DOHH2 (cell line): Measurements from ENCODE around the gene SMPD3.

Experiments used
- H3F3A ChIP-seq: fragments of 200-600 bp; sonication (generic), shearing (Covaris generic); 2 replicates; pipeline ENCODE4 v1.6.0; 2016; ENCODE audit warnings: antibody characterized with exemption, mild to moderate bottlenecking; ENCODE audit not compliant: control insufficient read depth, insufficient read depth
- H3K27ac ChIP-seq: fragments of 200-600 bp; sonication (generic); 2 replicates; pipeline ENCODE4 v1.5.1; 2014; ENCODE audit warnings: low read depth, mild to moderate bottlenecking, low read length, moderate library complexity
- H3K27me3 ChIP-seq: fragments of 200-600 bp; sonication (generic); 2 replicates; pipeline ENCODE4 v1.6.1; 2014; ENCODE audit warnings: mild to moderate bottlenecking, low read length, mixed read lengths; ENCODE audit not compliant: control insufficient read depth
- H3K36me3 ChIP-seq: fragments of 200-600 bp; sonication (generic); 2 replicates; pipeline ENCODE4 v1.6.1; 2014; ENCODE audit warnings: mild to moderate bottlenecking, low read length, moderate library complexity, mixed read lengths; ENCODE audit not compliant: control insufficient read depth
- H3K4me1 ChIP-seq: fragments of 200-600 bp; sonication (generic); 2 replicates; pipeline ENCODE4 v1.6.1; 2014; ENCODE audit warnings: mild to moderate bottlenecking, low read length, mixed read lengths; ENCODE audit not compliant: control insufficient read depth
- H3K4me2 ChIP-seq: fragments of 200-600 bp; sonication (generic); 2 replicates; pipeline ENCODE4 v1.6.0; 2014; ENCODE audit warnings: mild to moderate bottlenecking, low read length, moderate library complexity
- H3K4me3 ChIP-seq: fragments of 200-600 bp; sonication (generic); 2 replicates; pipeline ENCODE4 v1.5.1; 2014; ENCODE audit warnings: mild to moderate bottlenecking, low read length, mixed read lengths
- H3K79me2 ChIP-seq: fragments of 200-600 bp; sonication (generic); 2 replicates; pipeline ENCODE4 v1.6.1; 2014; ENCODE audit warnings: mild to moderate bottlenecking, low read length, mixed read lengths; ENCODE audit not compliant: control insufficient read depth
- H3K9me2 ChIP-seq: fragments of 200-600 bp; sonication (generic); replicated peaks from 2 replicates; pipeline ENCODE4 v1.6.1; 2014; ENCODE audit warnings: mild to moderate bottlenecking, low read length, mixed read lengths; ENCODE audit not compliant: control insufficient read depth
- H3K9me3 ChIP-seq: fragments of 200-600 bp; sonication (generic); 2 replicates; pipeline ENCODE4 v1.6.1; 2014; ENCODE audit warnings: antibody characterized with exemption, low read length, mixed read lengths; ENCODE audit not compliant: control insufficient read depth, insufficient read depth
- H4K20me1 ChIP-seq: fragments of 200-600 bp; sonication (generic); 2 replicates; pipeline ENCODE4 v1.6.0; 2014; ENCODE audit warnings: low read depth, mild to moderate bottlenecking, antibody characterized with exemption, low read length, moderate library complexity; ENCODE audit not compliant: control insufficient read depth, insufficient read depth
- CTCF ChIP-seq: fragments of 200-600 bp; sonication (generic); IDR thresholded peaks from one replicate; pipeline ENCODE4 v1.5.1; 2014; ENCODE audit warnings: antibody characterized with exemption, mild to moderate bottlenecking, low read depth, low read length; ENCODE audit not compliant: poor library complexity, severe bottlenecking
- EZH2phosphoT487 ChIP-seq: fragments of 200-600 bp; sonication (generic); IDR thresholded peaks from 2 replicates; pipeline ENCODE4 v1.6.1; 2017; ENCODE audit warnings: borderline replicate concordance, mild to moderate bottlenecking, antibody characterized with exemption, low read length, moderate library complexity, mixed read lengths

The SMPD3 gene

GRCh38 chr16:68402748-68403040 is 45.6 kb downstream of the SMPD3 start:
- H3K36me3 ChIP-seq: no peaks in the 10 kb centered on the region
- H3K27me3 ChIP-seq: peaks cover 7% of the 10 kb centered on the region; the same call in 1 of the 2 replicates
- TF ChIP-seq CTCF: no peak
- no peak for TF ChIP-seq EZH2phosphoT487

DNA sequence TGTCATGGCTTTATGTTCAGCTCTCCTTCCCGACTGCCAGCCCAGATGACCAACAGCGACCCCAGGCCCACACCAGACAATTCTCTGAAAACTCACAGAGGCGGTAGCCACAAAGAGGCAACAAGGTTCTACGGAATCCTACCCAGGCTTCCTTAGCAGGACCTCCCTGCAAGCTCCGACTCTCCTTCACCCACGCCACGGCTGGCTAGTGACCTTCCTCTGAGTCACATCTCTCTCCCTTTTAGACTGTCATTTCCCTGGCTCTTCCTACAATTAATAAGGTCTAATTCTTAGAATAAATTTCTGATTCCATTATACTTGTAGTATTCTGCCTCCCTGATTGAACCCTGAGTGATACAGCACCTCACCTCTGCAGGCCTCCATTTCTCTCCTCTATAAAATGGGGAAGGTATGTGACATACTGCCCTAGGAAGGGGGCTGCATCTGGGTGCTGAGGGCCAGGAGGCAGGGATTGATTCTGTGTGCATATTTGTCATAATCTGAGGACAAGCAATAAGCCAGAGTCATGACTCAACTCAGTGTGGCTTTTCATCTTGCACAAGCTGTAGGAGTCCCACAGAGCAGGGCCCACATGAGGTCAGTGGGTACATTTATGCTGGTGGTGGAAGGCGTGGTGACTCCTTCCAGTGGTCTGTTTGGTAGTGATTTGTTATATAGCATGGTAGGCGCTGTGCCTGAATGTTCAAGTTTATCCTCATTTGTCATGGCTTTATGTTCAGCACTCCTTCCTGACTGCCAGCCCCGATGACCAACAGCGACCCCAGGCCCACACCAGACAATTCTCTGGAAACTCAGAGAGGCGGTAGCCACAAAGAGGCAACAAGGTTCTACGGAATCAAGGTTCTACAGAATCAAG is 46.2 kb downstream of the SMPD3 start:
- Histone ChIP-seq H3K4me2 (no peak overlapping the region), H3K27ac (no peak overlapping the region), H3F3A (no peaks in the 10 kb centered on the region), H4K20me1 (no peaks in the 10 kb centered on the region), H3K27me3 (peaks cover 8% of the 10 kb centered on the region), H3K79me2 (no peaks in the 10 kb centered on the region), H3K9me3 (no peaks in the 10 kb centered on the region), H3K4me3 (no peak overlapping the region), H3K36me3 (no peaks in the 10 kb centered on the region), H3K9me2 (no peaks in the 10 kb centered on the region), H3K4me1 (no peaks in the 10 kb centered on the region)
- TF ChIP-seq CTCF (no peak), EZH2phosphoT487 (no peak)

More at GRCh38 chr16:68402748-68403040, 45.6 kb downstream of the SMPD3 start:
- Histone ChIP-seq H3K9me2 (no peaks in the 10 kb centered on the region), H3F3A (no peaks in the 10 kb centered on the region), H3K79me2 (no peaks in the 10 kb centered on the region), H4K20me1 (no peaks in the 10 kb centered on the region), H3K4me1 (no peaks in the 10 kb centered on the region), H3K9me3 (no peaks in the 10 kb centered on the region), H3K4me2 (no peak overlapping the region), H3K4me3 (no peak overlapping the region), H3K27ac (no peak overlapping the region)

- Histone ChIP-seq H4K20me1 (no peaks in the 10 kb centered on the region), H3K9me3 (no peaks in the 10 kb centered on the region), H3K4me2 (no peak overlapping the region), H3K27ac (no peak overlapping the region), H3K79me2 (no peaks in the 10 kb centered on the region), H3F3A (no peaks in the 10 kb centered on the region), H3K4me1 (no peaks in the 10 kb centered on the region), H3K9me2 (no peaks in the 10 kb centered on the region), H3K27me3 (peaks cover 13% of the 10 kb centered on the region), H3K4me3 (no peak overlapping the region), H3K36me3 (no peaks in the 10 kb centered on the region)
- TF ChIP-seq CTCF (no peak), EZH2phosphoT487 (no peak)
Observed at GRCh38 chr16:68400924-68401460, 47.3 kb downstream of the SMPD3 start.
